Loucy (cell line): ENCODE measurements around the gene CORO7.

Source experiments
- EZH2phosphoT487 ChIP-seq: fragments of 200-600 bp; IDR thresholded peaks from 2 replicates; pipeline ENCODE4 v1.6.1; 2018; ENCODE audit warnings: antibody characterized with exemption, mild to moderate bottlenecking, moderate library complexity, borderline replicate concordance
- TF ChIP-seq, protein P1 (sequence below): fragments of 200-600 bp; sonication (generic); conservative IDR thresholded peaks from 2 replicates; pipeline ENCODE4 v1.5.1; 2014; ENCODE audit warnings: mild to moderate bottlenecking, antibody characterized with exemption, low read length

- TF ChIP-seq, protein P1, sequence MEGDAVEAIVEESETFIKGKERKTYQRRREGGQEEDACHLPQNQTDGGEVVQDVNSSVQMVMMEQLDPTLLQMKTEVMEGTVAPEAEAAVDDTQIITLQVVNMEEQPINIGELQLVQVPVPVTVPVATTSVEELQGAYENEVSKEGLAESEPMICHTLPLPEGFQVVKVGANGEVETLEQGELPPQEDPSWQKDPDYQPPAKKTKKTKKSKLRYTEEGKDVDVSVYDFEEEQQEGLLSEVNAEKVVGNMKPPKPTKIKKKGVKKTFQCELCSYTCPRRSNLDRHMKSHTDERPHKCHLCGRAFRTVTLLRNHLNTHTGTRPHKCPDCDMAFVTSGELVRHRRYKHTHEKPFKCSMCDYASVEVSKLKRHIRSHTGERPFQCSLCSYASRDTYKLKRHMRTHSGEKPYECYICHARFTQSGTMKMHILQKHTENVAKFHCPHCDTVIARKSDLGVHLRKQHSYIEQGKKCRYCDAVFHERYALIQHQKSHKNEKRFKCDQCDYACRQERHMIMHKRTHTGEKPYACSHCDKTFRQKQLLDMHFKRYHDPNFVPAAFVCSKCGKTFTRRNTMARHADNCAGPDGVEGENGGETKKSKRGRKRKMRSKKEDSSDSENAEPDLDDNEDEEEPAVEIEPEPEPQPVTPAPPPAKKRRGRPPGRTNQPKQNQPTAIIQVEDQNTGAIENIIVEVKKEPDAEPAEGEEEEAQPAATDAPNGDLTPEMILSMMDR = no peak
- TF ChIP-seq EZH2phosphoT487 = no peak
Observed at GRCh38 chr16:4350787-4351659, 65.4 kb downstream of the CORO7 start, which contains the start of gene PAM16.
